SK-N-MC (cell line): ENCODE results near the gene GEMIN7.

Experiments
- EZH2 ChIP-seq: fragments of 200-600 bp; sonication (generic); IDR thresholded peaks from one replicate; pipeline ENCODE4 v1.6.1; 2017; ENCODE audit warnings: antibody characterized with exemption
- POLR2AphosphoS5 ChIP-seq: IDR thresholded peaks from 2 replicates; pipeline ENCODE4 v1.6.1; 2012; ENCODE audit warnings: mild to moderate bottlenecking, low read depth, low read length, borderline replicate concordance

GRCh38 chr19:45078390-45079062, 534 bp upstream of the GEMIN7 start:
- TF ChIP-seq POLR2AphosphoS5 (no peak), EZH2 (no peak)
